ENCODE measurements around the gene APOL1.

APOL1 gene

DNA sequence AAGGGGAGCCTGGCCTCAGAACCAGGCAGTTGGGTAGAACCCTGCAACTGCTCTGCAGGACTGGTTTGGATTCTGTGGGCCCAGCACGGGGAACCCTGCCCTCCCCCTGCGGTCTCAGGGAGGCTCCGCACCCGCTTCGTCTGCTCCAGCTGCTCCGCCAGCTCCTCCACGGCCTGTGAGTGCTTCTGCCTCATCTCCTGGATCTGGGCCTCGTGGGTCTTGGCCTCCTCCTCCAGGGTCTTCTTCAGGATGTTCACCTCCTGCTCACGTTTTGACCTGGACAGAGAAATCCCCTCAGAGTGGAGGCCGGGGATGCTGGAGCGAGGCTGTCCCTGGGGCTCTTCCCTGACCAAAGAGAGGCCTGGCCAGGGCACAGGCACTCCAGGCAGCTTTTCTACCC lies 41.9 kb downstream of the APOL1 start:
- H2AFZ ChIP-seq (ENCODE audit: low read depth, low read length) = no peak overlapping the region
- no peak overlapping the region for H3K4me2 ChIP-seq (ENCODE audit: insufficient read depth, low read length)
- ATAC-seq (ENCODE audit: insufficient read depth, low read depth) (no peak), DNase-seq (no peak)
- H4K20me1 ChIP-seq (ENCODE audit: insufficient read depth, low read length) = no peaks in the 10 kb centered on the region; the same call in 1 of the 2 replicates
- no peak overlapping the region for H3K9ac ChIP-seq (ENCODE audit: low read depth, low read length)
- TF ChIP-seq, protein P1, sequence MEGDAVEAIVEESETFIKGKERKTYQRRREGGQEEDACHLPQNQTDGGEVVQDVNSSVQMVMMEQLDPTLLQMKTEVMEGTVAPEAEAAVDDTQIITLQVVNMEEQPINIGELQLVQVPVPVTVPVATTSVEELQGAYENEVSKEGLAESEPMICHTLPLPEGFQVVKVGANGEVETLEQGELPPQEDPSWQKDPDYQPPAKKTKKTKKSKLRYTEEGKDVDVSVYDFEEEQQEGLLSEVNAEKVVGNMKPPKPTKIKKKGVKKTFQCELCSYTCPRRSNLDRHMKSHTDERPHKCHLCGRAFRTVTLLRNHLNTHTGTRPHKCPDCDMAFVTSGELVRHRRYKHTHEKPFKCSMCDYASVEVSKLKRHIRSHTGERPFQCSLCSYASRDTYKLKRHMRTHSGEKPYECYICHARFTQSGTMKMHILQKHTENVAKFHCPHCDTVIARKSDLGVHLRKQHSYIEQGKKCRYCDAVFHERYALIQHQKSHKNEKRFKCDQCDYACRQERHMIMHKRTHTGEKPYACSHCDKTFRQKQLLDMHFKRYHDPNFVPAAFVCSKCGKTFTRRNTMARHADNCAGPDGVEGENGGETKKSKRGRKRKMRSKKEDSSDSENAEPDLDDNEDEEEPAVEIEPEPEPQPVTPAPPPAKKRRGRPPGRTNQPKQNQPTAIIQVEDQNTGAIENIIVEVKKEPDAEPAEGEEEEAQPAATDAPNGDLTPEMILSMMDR (IDR thresholded peaks at IDR 0.05; ENCODE audit: borderline replicate concordance, extremely low read depth, low read length, poor library complexity, severe bottlenecking) = no peak
- TF ChIP-seq EZH2 (IDR thresholded peaks at IDR 0.05; ENCODE audit: borderline replicate concordance, low read depth, low read length, severe bottlenecking) = no peak
- peaks cover 13% of the 10 kb centered on the region for H3K9me3 ChIP-seq (ENCODE audit: insufficient read depth, low read length, severe bottlenecking)
- no peaks in the 10 kb centered on the region for H3K4me1 ChIP-seq (ENCODE audit: insufficient read depth, low read length)
- H3K36me3 ChIP-seq (ENCODE audit: insufficient read depth, low read length) = peaks cover 86% of the 10 kb centered on the region
- H3K27me3 ChIP-seq (ENCODE audit: insufficient read depth, low read length, poor library complexity) = no peaks in the 10 kb centered on the region
- no peaks in the 10 kb centered on the region for H3K79me2 ChIP-seq (ENCODE audit: insufficient read depth, low read length)
- H3K4me3 ChIP-seq (ENCODE audit: low read depth in 1 of 2, low read length in 2 of 2) = no peak overlapping the region
- no peak overlapping the region for H3K27ac ChIP-seq (ENCODE audit: low read length)

DNA sequence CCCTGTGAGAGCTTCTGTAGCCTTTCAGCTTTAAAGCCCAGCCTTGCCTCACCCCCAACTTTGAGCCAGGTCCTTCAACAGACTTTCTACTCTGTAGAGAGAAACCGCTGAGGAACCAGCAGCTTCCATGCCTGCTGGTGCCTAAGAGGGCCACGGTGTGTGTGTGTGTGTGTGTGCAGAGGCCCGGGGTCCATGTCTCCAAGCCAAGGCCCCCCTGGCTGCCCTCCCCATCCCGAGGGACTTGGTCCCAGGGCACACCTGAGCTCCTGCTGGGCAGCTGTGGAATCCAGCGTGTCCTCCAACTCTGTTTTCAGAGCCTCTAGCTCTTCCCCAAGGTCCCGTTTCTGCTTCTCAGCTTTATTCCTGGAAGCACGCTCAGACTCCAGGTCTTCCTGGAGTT lies 42.3 kb downstream of the APOL1 start:
- Histone ChIP-seq H3K36me3 (ENCODE audit: insufficient read depth, low read length) (peaks cover 87% of the 10 kb centered on the region), H3K79me2 (ENCODE audit: insufficient read depth, low read length) (no peaks in the 10 kb centered on the region), H3K9me3 (ENCODE audit: insufficient read depth, low read length, severe bottlenecking) (peaks cover 13% of the 10 kb centered on the region), H3K4me2 (ENCODE audit: insufficient read depth, low read length) (no peak overlapping the region), H2AFZ (ENCODE audit: low read depth, low read length) (no peak overlapping the region), H3K27ac (ENCODE audit: low read length) (no peak overlapping the region), H3K27me3 (ENCODE audit: insufficient read depth, low read length, poor library complexity) (no peaks in the 10 kb centered on the region), H3K9ac (ENCODE audit: low read depth, low read length) (no peak overlapping the region), H4K20me1 (ENCODE audit: insufficient read depth, low read length) (peaks cover under 1% of the 10 kb centered on the region; the same call in 1 of the 2 replicates), H3K4me1 (ENCODE audit: insufficient read depth, low read length) (no peaks in the 10 kb centered on the region), H3K4me3 (ENCODE audit: low read depth in 1 of 2, low read length in 2 of 2) (no peak overlapping the region)
- TF ChIP-seq, protein P1 (IDR thresholded peaks at IDR 0.05; ENCODE audit: borderline replicate concordance, extremely low read depth, low read length, poor library complexity, severe bottlenecking) = no peak
- TF ChIP-seq EZH2 (IDR thresholded peaks at IDR 0.05; ENCODE audit: borderline replicate concordance, low read depth, low read length, severe bottlenecking) = no peak
- ATAC-seq (ENCODE audit: insufficient read depth, low read depth) = no peak
- no peak for DNase-seq

DNA sequence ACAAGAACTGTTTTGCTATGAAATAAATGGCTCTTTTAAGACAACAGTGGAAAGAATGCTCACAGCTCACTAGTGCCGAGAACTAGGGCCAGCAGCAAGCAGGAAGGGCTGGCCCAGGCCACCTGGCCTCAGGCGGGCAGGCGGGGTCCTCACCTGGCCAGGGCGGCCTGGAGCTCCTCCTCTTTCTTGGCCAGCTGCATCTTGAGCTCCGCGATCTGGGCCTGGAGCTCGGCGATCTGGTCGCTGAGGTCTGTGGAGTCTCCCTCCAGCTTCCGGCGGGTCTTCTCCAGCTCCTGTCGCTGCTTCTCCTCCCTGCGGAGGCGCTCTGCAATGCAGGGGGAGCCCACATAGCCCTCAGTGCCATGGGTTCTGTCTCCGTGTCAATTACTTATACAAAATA lies 43.8 kb downstream of the APOL1 start:
- peaks cover 11% of the 10 kb centered on the region for H3K9me3 ChIP-seq (ENCODE audit: insufficient read depth, low read length, severe bottlenecking)

More for the DNA sequence above, 43.8 kb downstream of the APOL1 start:
- H3K4me1 ChIP-seq (ENCODE audit: insufficient read depth, low read length) = no peaks in the 10 kb centered on the region
- H3K4me2 ChIP-seq (ENCODE audit: insufficient read depth, low read length) = no peak overlapping the region
- no peak overlapping the region for H3K4me3 ChIP-seq (ENCODE audit: low read depth in 1 of 2, low read length in 2 of 2)
- no peak overlapping the region for H3K9ac ChIP-seq (ENCODE audit: low read depth, low read length)
- no peaks in the 10 kb centered on the region for H3K79me2 ChIP-seq (ENCODE audit: insufficient read depth, low read length)
- DNase-seq = no peak
- H4K20me1 ChIP-seq (ENCODE audit: insufficient read depth, low read length) = peaks cover 9% of the 10 kb centered on the region; the same call in 1 of the 2 replicates
- H3K27ac ChIP-seq (ENCODE audit: low read length) = no peak overlapping the region
- H3K27me3 ChIP-seq (ENCODE audit: insufficient read depth, low read length, poor library complexity) = no peaks in the 10 kb centered on the region
- no peak for TF ChIP-seq EZH2 (IDR thresholded peaks at IDR 0.05; ENCODE audit: borderline replicate concordance, low read depth, low read length, severe bottlenecking)
- TF ChIP-seq, protein P1 (IDR thresholded peaks at IDR 0.05; ENCODE audit: borderline replicate concordance, extremely low read depth, low read length, poor library complexity, severe bottlenecking) = no peak
- H3K36me3 ChIP-seq (ENCODE audit: insufficient read depth, low read length) = peaks cover 100% of the 10 kb centered on the region
- ATAC-seq (ENCODE audit: insufficient read depth, low read depth) = no peak
- H2AFZ ChIP-seq (ENCODE audit: low read depth, low read length) = no peak overlapping the region
